Smooth muscle cell (in vitro differentiated cells): ENCODE data around the gene ZNF280A. TPM values are rescaled to one million over a fixed set of nuclear protein-coding genes. Genes with fewer than 3 reads are reported as not detected.

Experiments
- DNase-seq: peaks from one replicate; lab custom pipeline; 2025; ENCODE audit not compliant: unreplicated experiment; lab: John Stamatoyannopoulos, UW
- H2AFZ ChIP-seq: fragments of 200-600 bp; sonication (generic); 2 replicates; pipeline ENCODE4 v1.6.0; 2016; ENCODE audit warnings: antibody characterized with exemption, low read depth, mild to moderate bottlenecking
- H3F3A ChIP-seq: fragments of 200-600 bp; sonication (generic); 2 replicates; pipeline ENCODE4 v1.6.0; 2017; ENCODE audit warnings: antibody characterized with exemption, low read depth
- H3K27ac ChIP-seq: fragments of 200-600 bp; sonication (generic); 2 replicates; pipeline ENCODE4 v1.5.1; 2016; ENCODE audit warnings: low read depth, mild to moderate bottlenecking
- H3K27me3 ChIP-seq: fragments of 200-600 bp; sonication (generic); 2 replicates; pipeline ENCODE4 v1.6.1; 2016; ENCODE audit warnings: low read depth, mild to moderate bottlenecking
- H3K36me3 ChIP-seq: fragments of 200-600 bp; sonication (generic); 2 replicates; pipeline ENCODE4 v1.5.1; 2016; ENCODE audit warnings: low read depth
- H3K4me1 ChIP-seq: fragments of 200-600 bp; sonication (generic); 2 replicates; pipeline ENCODE4 v1.5.1; 2016; ENCODE audit warnings: low read depth
- H3K4me2 ChIP-seq: fragments of 200-600 bp; sonication (generic); 2 replicates; pipeline ENCODE4 v1.6.0; 2016; ENCODE audit warnings: mild to moderate bottlenecking
- H3K4me3 ChIP-seq: fragments of 200-600 bp; sonication (generic); 2 replicates; pipeline ENCODE4 v1.5.1; 2016; ENCODE audit warnings: mild to moderate bottlenecking
- H3K79me2 ChIP-seq: fragments of 200-600 bp; sonication (generic); 2 replicates; pipeline ENCODE4 v1.6.0; 2016; ENCODE audit warnings: low read depth, mild to moderate bottlenecking
- H3K9ac ChIP-seq: fragments of 200-600 bp; sonication (generic); 2 replicates; pipeline ENCODE4 v1.6.0; 2016; ENCODE audit warnings: low read depth
- H3K9me3 ChIP-seq: fragments of 200-600 bp; sonication (generic); replicated peaks from 2 replicates; pipeline ENCODE4 v1.5.1; 2016; ENCODE audit warnings: low read depth
- H4K20me1 ChIP-seq: fragments of 200-600 bp; sonication (generic); 2 replicates; pipeline ENCODE4 v1.6.0; 2016; ENCODE audit warnings: low read depth
- WGBS: methylation state at CpG from one replicate; pipeline ENCODE4 v1.1.7; 2016; ENCODE audit warnings: low lambda C conversion rate; 5-methylcytosine and 5-hydroxymethylcytosine counted together
- polyA plus RNA-seq: library from polyadenylated mRNA; unstranded; fragments of >200 nt; fragmentation: Nextera tagmentation; extraction: Ambion mirVana; gene quantifications from 2 replicates; pipeline ENCODE4 v1.2.1, GENCODE V29; 2016
- total RNA-seq: library from RNA; depleted of rRNA; stranded (reverse); fragments of >200 nt; gene quantifications from 2 replicates; pipeline ENCODE4 v1.2.3, GENCODE V29; 2014
- TF ChIP-seq, protein P1 (sequence below): fragments of 200-600 bp; sonication (generic); IDR thresholded peaks from 2 replicates; pipeline ENCODE4 v1.5.1; 2017; ENCODE audit warnings: borderline replicate concordance, mild to moderate bottlenecking, antibody characterized with exemption; ENCODE audit not compliant: insufficient read depth, poor library complexity, severe bottlenecking

ZNF280A gene
- total and polyA plus RNA-seq, 2 experiments from 2014 or later: 0.21 TPM; not detected in 1

DNA sequence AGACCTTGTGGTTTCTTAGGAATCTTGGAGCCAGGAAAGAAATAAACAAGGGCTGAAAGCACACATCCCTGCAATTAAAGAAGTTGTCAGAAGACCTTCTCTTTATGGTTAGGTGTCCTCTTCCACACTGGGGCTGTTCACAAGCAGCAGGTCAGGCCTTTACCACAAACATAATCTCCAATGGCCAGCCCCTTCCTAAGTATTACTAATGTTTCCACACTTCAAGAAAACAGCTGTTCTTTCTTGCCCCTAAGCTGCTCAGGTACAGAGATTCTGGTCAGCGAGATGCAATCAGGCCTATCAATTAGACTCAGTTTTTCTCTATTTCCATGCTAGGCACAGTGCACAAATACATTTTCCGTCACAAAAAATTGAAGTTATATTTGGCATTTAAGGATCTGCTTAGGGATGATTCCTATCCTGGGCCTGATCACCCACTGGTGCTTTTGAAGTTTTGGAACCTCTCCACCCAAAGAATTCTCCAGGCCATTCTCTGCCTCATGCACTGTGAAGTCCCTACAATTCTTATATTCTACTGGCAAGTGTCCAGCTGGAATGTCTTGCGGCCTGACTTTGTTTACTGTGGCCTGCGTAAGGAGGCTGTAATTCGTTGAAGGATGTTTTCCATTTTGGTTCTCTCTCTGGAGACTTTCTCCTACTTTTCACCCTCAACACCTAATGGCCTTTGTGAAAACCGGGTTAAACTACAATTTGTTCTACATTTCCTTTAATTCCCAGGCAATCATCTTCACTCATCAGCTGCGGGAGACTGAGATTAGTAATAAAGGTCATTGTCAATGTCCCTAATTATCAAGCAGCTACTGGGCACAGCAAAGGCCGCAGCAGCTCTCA lies 33.9 kb upstream of the ZNF280A start:
- no peak overlapping the region for H3K4me2 ChIP-seq

DNA sequence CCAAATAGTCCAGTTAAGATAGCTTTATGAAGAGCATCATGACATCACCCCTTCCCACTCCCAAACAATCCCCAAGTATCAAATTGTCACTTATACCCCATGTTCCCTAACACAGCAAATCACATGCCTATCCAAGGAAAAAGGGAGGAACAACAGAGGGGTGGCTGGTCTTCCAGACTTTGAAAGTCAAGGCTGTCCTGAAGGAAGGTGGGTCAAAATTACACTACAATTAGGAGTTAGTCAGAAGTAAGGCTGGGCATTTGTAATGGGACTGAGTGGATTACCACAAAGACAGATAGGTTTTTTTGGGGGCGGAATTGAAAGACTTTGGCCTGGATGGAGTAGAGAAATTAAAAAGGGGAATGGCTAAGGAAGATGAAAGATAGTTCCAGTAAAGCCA lies 33.1 kb upstream of the ZNF280A start:
- Histone ChIP-seq H3K9ac (no peak overlapping the region), H3K9me3 (no peaks in the 10 kb centered on the region), H3K4me1 (no peaks in the 10 kb centered on the region), H3K27ac (no peak overlapping the region), H3K27me3 (peaks cover 32% of the 10 kb centered on the region), H3K79me2 (no peaks in the 10 kb centered on the region), H4K20me1 (no peaks in the 10 kb centered on the region), H3F3A (no peaks in the 10 kb centered on the region), H3K4me2 (no peak overlapping the region), H3K4me3 (no peak overlapping the region), H3K36me3 (no peaks in the 10 kb centered on the region), H2AFZ (no peak overlapping the region)
- DNase-seq: no peak
- TF ChIP-seq, protein P1, sequence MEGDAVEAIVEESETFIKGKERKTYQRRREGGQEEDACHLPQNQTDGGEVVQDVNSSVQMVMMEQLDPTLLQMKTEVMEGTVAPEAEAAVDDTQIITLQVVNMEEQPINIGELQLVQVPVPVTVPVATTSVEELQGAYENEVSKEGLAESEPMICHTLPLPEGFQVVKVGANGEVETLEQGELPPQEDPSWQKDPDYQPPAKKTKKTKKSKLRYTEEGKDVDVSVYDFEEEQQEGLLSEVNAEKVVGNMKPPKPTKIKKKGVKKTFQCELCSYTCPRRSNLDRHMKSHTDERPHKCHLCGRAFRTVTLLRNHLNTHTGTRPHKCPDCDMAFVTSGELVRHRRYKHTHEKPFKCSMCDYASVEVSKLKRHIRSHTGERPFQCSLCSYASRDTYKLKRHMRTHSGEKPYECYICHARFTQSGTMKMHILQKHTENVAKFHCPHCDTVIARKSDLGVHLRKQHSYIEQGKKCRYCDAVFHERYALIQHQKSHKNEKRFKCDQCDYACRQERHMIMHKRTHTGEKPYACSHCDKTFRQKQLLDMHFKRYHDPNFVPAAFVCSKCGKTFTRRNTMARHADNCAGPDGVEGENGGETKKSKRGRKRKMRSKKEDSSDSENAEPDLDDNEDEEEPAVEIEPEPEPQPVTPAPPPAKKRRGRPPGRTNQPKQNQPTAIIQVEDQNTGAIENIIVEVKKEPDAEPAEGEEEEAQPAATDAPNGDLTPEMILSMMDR: no peak
- 76% methylated on average over 1 of the region's 1 CpG for WGBS

More for the DNA sequence above, 33.9 kb upstream of the ZNF280A start:
- no peak overlapping the region for H3K4me3 ChIP-seq
- TF ChIP-seq, protein P1: no peak
- WGBS: 81% methylated on average over 8 of the region's 8 CpGs
- no peak overlapping the region for H3K9ac ChIP-seq
- H3F3A ChIP-seq: no peaks in the 10 kb centered on the region
- peaks cover 24% of the 10 kb centered on the region for H3K27me3 ChIP-seq
- no peaks in the 10 kb centered on the region for H3K4me1 ChIP-seq
- H3K79me2 ChIP-seq: no peaks in the 10 kb centered on the region
- DNase-seq: no peak
- H4K20me1 ChIP-seq: no peaks in the 10 kb centered on the region
- H3K36me3 ChIP-seq: no peaks in the 10 kb centered on the region
- no peak overlapping the region for H3K27ac ChIP-seq
- no peak overlapping the region for H2AFZ ChIP-seq
- H3K9me3 ChIP-seq: no peaks in the 10 kb centered on the region

DNA sequence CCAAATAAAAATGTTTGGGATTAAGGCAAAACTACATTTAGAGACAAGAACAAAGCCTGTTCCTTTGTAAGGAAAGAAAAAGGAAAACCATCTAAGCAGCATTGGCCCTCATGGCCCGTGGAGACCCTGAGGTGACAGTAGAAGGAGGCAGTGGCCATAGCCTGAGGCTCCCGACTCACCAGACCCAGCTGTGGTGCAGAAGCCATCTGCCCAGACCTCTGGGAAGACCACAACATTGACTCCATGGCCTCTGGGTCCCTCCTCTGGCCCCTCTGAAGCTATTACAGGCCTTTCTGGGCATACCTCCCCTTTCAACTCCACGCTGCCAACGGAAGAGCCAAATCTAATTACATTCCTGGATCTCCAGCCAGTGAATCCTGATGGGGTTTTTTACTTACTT lies 32.6 kb upstream of the ZNF280A start:
- WGBS: 32% methylated on average over 4 of the region's 4 CpGs
- TF ChIP-seq, protein P1: no peak
- H3F3A ChIP-seq: no peaks in the 10 kb centered on the region
- no peak overlapping the region for H2AFZ ChIP-seq
- H3K9ac ChIP-seq: no peak overlapping the region
- no peak overlapping the region for H3K4me2 ChIP-seq
- DNase-seq: no peak
- no peak overlapping the region for H3K27ac ChIP-seq
- no peaks in the 10 kb centered on the region for H3K9me3 ChIP-seq
- H3K79me2 ChIP-seq: no peaks in the 10 kb centered on the region
- no peaks in the 10 kb centered on the region for H4K20me1 ChIP-seq
- no peaks in the 10 kb centered on the region for H3K4me1 ChIP-seq
- H3K36me3 ChIP-seq: no peaks in the 10 kb centered on the region
- no peak overlapping the region for H3K4me3 ChIP-seq
- H3K27me3 ChIP-seq: peaks cover 36% of the 10 kb centered on the region
